ENCODE measurements around the gene PIK3CB.

PIK3CB gene

DNA sequence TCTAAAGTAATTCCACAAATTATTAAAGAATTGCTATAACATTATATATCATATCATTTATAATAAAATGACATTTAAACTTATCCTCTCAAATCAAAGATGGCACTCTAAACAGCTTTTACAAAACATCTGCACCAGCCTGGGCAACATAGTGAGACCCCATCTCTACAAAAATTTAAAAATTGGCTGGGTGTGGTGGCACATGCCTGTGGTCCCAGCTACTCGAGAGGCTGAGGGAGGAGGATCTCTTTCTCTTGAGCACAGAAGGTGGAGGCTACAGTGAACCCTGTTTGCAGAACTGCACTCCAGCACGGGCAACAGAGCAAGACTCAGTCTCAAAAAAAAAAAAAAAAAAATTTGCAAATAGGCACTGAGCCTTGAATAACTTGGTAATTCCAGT is 63.1 kb downstream of the PIK3CB start:
- whole genome bisulfite sequencing, 2 donors (ENCODE audit: extremely low coverage in 2 of 2, insufficient read length in 2 of 2, insufficient replicate concordance in 1 of 2): no CpG with 5 or more reads among the region's 2 CpGs
- no peak overlapping the region for H2AK5ac ChIP-seq (ENCODE audit: low read depth, low read length)
- no peak overlapping the region for H4K8ac ChIP-seq (ENCODE audit: low read depth, low read length)
- H2BK12ac ChIP-seq (ENCODE audit: low read length): no peak overlapping the region
- no peak overlapping the region for H3K14ac ChIP-seq (ENCODE audit: low read length)
- H2BK5ac ChIP-seq (ENCODE audit: low read length): no peak overlapping the region
- H3K9me3 ChIP-seq (replicated peaks in 1 of 2; ENCODE audit: control insufficient read depth in 2 of 2, insufficient read depth in 1 of 2, low read depth in 1 of 2, low read length in 2 of 2): peaks cover 18 to 24% of the 10 kb centered on the region in 2 donors
- peaks cover 8% of the 10 kb centered on the region in 2 donors for H3K36me3 ChIP-seq (replicated peaks in 1 of 2; ENCODE audit: control insufficient read depth in 2 of 2, insufficient read depth in 2 of 2, low read length in 2 of 2)
- H3K27me3 ChIP-seq (ENCODE audit: control insufficient read depth in 3 of 3, insufficient read depth in 3 of 3, low read depth in 1 of 3, low read length in 3 of 3): no peaks in the 10 kb centered on the region
- H2BK15ac ChIP-seq (ENCODE audit: low read length): no peak overlapping the region
- H3K18ac ChIP-seq (ENCODE audit: low read length): no peak overlapping the region
- DNase-seq (ENCODE audit: low spot score): no peak
- no peak overlapping the region for H2BK120ac ChIP-seq (ENCODE audit: low read depth, low read length)
- no peak overlapping the region for H4K91ac ChIP-seq (ENCODE audit: low read depth, low read length, poor library complexity)
- H3K23ac ChIP-seq (ENCODE audit: low read depth, low read length, poor library complexity): no peak overlapping the region
- H3K4me2 ChIP-seq (ENCODE audit: insufficient read depth, low read length, poor library complexity, severe bottlenecking): no peak overlapping the region
- no peak overlapping the region for H3K27ac ChIP-seq (replicated peaks; ENCODE audit: low read length)
- peaks cover 0 to 2% of the 10 kb centered on the region in 2 donors for H3K4me1 ChIP-seq (ENCODE audit: control insufficient read depth in 2 of 2, insufficient read depth in 1 of 2, low read depth in 1 of 2, low read length in 2 of 2)
- peaks cover 4% of the 10 kb centered on the region for H3K79me1 ChIP-seq (ENCODE audit: low read depth, low read length)
- no peak overlapping the region for H3K4me3 ChIP-seq (ENCODE audit: low read length in 2 of 2)
- no peak overlapping the region for H3K4ac ChIP-seq (ENCODE audit: low read length)
- no peak overlapping the region for H3K9ac ChIP-seq (ENCODE audit: low read depth, low read length, poor library complexity)
- no peak overlapping the region for H2AFZ ChIP-seq (ENCODE audit: low read length)

- Histone ChIP-seq H4K91ac (ENCODE audit: low read depth, low read length, poor library complexity) (no peak overlapping the region), H3K4ac (ENCODE audit: low read length) (no peak overlapping the region), H3K36me3 (replicated peaks in 1 of 2; ENCODE audit: control insufficient read depth in 2 of 2, insufficient read depth in 2 of 2, low read length in 2 of 2) (peaks cover 8% of the 10 kb centered on the region in 2 donors), H3K23ac (ENCODE audit: low read depth, low read length, poor library complexity) (no peak overlapping the region), H2AFZ (ENCODE audit: low read length) (no peak overlapping the region), H2BK12ac (ENCODE audit: low read length) (no peak overlapping the region), H4K8ac (ENCODE audit: low read depth, low read length) (no peak overlapping the region), H3K27me3 (ENCODE audit: control insufficient read depth in 3 of 3, insufficient read depth in 3 of 3, low read depth in 1 of 3, low read length in 3 of 3) (no peaks in the 10 kb centered on the region), H3K4me3 (ENCODE audit: low read length in 2 of 2) (no peak overlapping the region), H3K9ac (ENCODE audit: low read depth, low read length, poor library complexity) (no peak overlapping the region), H3K18ac (ENCODE audit: low read length) (no peak overlapping the region), H2AK5ac (ENCODE audit: low read depth, low read length) (no peak overlapping the region), H2BK120ac (ENCODE audit: low read depth, low read length) (no peak overlapping the region), H2BK15ac (ENCODE audit: low read length) (no peak overlapping the region), H3K14ac (ENCODE audit: low read length) (no peak overlapping the region), H3K4me1 (ENCODE audit: control insufficient read depth in 2 of 2, insufficient read depth in 1 of 2, low read depth in 1 of 2, low read length in 2 of 2) (peaks cover 0 to 2% of the 10 kb centered on the region in 2 donors), H3K27ac (replicated peaks; ENCODE audit: low read length) (no peak overlapping the region), H3K79me1 (ENCODE audit: low read depth, low read length) (peaks cover 4% of the 10 kb centered on the region), H2BK5ac (ENCODE audit: low read length) (no peak overlapping the region), H3K4me2 (ENCODE audit: insufficient read depth, low read length, poor library complexity, severe bottlenecking) (no peak overlapping the region), H3K9me3 (replicated peaks in 1 of 2; ENCODE audit: control insufficient read depth in 2 of 2, insufficient read depth in 1 of 2, low read depth in 1 of 2, low read length in 2 of 2) (peaks cover 18 to 24% of the 10 kb centered on the region in 2 donors)
- DNase-seq (ENCODE audit: low spot score): no peak
Measured at GRCh38 chr3:138769616-138770015, 65.1 kb downstream of the PIK3CB start.

GRCh38 chr3:138768946-138769345 is 65.8 kb downstream of the PIK3CB start:
- Histone ChIP-seq H4K91ac (ENCODE audit: low read depth, low read length, poor library complexity) (no peak overlapping the region), H2AK5ac (ENCODE audit: low read depth, low read length) (no peak overlapping the region), H3K4ac (ENCODE audit: low read length) (no peak overlapping the region), H4K8ac (ENCODE audit: low read depth, low read length) (no peak overlapping the region), H3K18ac (ENCODE audit: low read length) (no peak overlapping the region), H3K79me1 (ENCODE audit: low read depth, low read length) (peaks cover 4% of the 10 kb centered on the region), H3K4me2 (ENCODE audit: insufficient read depth, low read length, poor library complexity, severe bottlenecking) (no peak overlapping the region), H3K4me1 (ENCODE audit: control insufficient read depth in 2 of 2, insufficient read depth in 1 of 2, low read depth in 1 of 2, low read length in 2 of 2) (no peaks in the 10 kb centered on the region), H3K4me3 (ENCODE audit: low read length in 2 of 2) (peak overlapping the region in 1 of 2 donors; percentile 53), H3K14ac (ENCODE audit: low read length) (no peak overlapping the region), H2AFZ (ENCODE audit: low read length) (no peak overlapping the region), H2BK15ac (ENCODE audit: low read length) (no peak overlapping the region), H3K36me3 (replicated peaks in 1 of 2; ENCODE audit: control insufficient read depth in 2 of 2, insufficient read depth in 2 of 2, low read length in 2 of 2) (peaks cover 8% of the 10 kb centered on the region in 2 donors), H3K9ac (ENCODE audit: low read depth, low read length, poor library complexity) (no peak overlapping the region), H3K9me3 (replicated peaks in 1 of 2; ENCODE audit: control insufficient read depth in 2 of 2, insufficient read depth in 1 of 2, low read depth in 1 of 2, low read length in 2 of 2) (peaks cover 18 to 24% of the 10 kb centered on the region in 2 donors), H3K23ac (ENCODE audit: low read depth, low read length, poor library complexity) (no peak overlapping the region), H3K27me3 (ENCODE audit: control insufficient read depth in 3 of 3, insufficient read depth in 3 of 3, low read depth in 1 of 3, low read length in 3 of 3) (no peaks in the 10 kb centered on the region), H2BK12ac (ENCODE audit: low read length) (no peak overlapping the region), H2BK5ac (ENCODE audit: low read length) (no peak overlapping the region), H2BK120ac (ENCODE audit: low read depth, low read length) (no peak overlapping the region), H3K27ac (replicated peaks; ENCODE audit: low read length) (no peak overlapping the region)
- no CpG with 5 or more reads among the region's 5 CpGs for WGBS, 2 donors (ENCODE audit: extremely low coverage in 2 of 2, insufficient read length in 2 of 2, insufficient replicate concordance in 1 of 2)
- DNase-seq (ENCODE audit: low spot score): no peak

DNA sequence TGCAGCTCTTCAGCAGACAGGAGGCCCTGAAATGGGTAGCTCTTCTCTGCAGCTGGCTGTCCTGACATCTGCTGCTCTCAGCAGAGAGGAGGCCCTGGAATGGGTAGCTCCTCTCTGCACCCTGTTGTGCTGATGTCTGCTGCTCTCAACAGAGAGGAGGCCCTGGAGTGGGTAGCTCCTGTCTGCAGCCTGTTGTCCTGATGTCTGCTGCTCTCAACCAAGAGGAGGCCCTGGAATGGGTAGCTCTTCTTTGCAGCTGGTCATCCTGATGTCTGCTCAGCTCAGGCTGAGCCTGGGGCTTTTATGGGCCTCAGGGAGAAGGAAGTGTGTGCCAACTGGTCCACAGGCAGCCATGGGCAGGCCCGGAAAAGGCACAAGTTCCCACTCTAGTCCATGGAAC is 66.6 kb downstream of the PIK3CB start:
- Histone ChIP-seq H3K23ac (ENCODE audit: low read depth, low read length, poor library complexity) (no peak overlapping the region), H2BK120ac (ENCODE audit: low read depth, low read length) (no peak overlapping the region), H3K9ac (ENCODE audit: low read depth, low read length, poor library complexity) (no peak overlapping the region), H4K91ac (ENCODE audit: low read depth, low read length, poor library complexity) (no peak overlapping the region), H3K4me2 (ENCODE audit: insufficient read depth, low read length, poor library complexity, severe bottlenecking) (no peak overlapping the region), H2BK12ac (ENCODE audit: low read length) (no peak overlapping the region), H3K4me3 (ENCODE audit: low read length in 2 of 2) (peak overlapping the region in 1 of 2 donors; percentile 10), H2AFZ (ENCODE audit: low read length) (no peak overlapping the region), H3K27me3 (ENCODE audit: control insufficient read depth in 3 of 3, insufficient read depth in 3 of 3, low read depth in 1 of 3, low read length in 3 of 3) (no peaks in the 10 kb centered on the region), H2AK5ac (ENCODE audit: low read depth, low read length) (no peak overlapping the region), H3K36me3 (replicated peaks in 1 of 2; ENCODE audit: control insufficient read depth in 2 of 2, insufficient read depth in 2 of 2, low read length in 2 of 2) (peaks cover 8% of the 10 kb centered on the region in 2 donors), H2BK5ac (ENCODE audit: low read length) (no peak overlapping the region), H3K27ac (replicated peaks; ENCODE audit: low read length) (no peak overlapping the region), H3K14ac (ENCODE audit: low read length) (no peak overlapping the region), H3K9me3 (replicated peaks in 1 of 2; ENCODE audit: control insufficient read depth in 2 of 2, insufficient read depth in 1 of 2, low read depth in 1 of 2, low read length in 2 of 2) (peaks cover 18 to 24% of the 10 kb centered on the region in 2 donors), H3K4me1 (ENCODE audit: control insufficient read depth in 2 of 2, insufficient read depth in 1 of 2, low read depth in 1 of 2, low read length in 2 of 2) (no peaks in the 10 kb centered on the region), H3K18ac (ENCODE audit: low read length) (no peak overlapping the region), H3K79me1 (ENCODE audit: low read depth, low read length) (peaks cover 4% of the 10 kb centered on the region), H2BK15ac (ENCODE audit: low read length) (no peak overlapping the region), H3K4ac (ENCODE audit: low read length) (no peak overlapping the region), H4K8ac (ENCODE audit: low read depth, low read length) (no peak overlapping the region)
- WGBS, 2 donors (ENCODE audit: extremely low coverage in 2 of 2, insufficient read length in 2 of 2, insufficient replicate concordance in 1 of 2): no CpG with 5 or more reads among the region's 1 CpG
- no peak for DNase-seq (ENCODE audit: low spot score)

Measured in neuronal stem cell (in vitro differentiated cells).